Peyer's patch (tissue), 4 donors: Measurements from ENCODE around the gene GALNT2.

Source experiments
- CTCF ChIP-seq, 6 experiments: fragments of 450-650 bp in 4 of 6; fragments of 200-600 bp in 2 of 6; sonication (generic) in 1 of 6; IDR thresholded peaks; one replicate each; pipeline ENCODE4 v1.5.1; 2017 to 2019; ENCODE audit warnings: antibody characterized with exemption in 6 of 6, mild to moderate bottlenecking in 3 of 6, moderate library complexity in 1 of 6
- POLR2A ChIP-seq, 2 donors: fragments of 450-650 bp; IDR thresholded peaks; one replicate each; pipeline ENCODE4 v1.5.1; 2017; ENCODE audit warnings: antibody characterized with exemption in 2 of 2, mild to moderate bottlenecking in 2 of 2, moderate library complexity in 2 of 2

- TF ChIP-seq CTCF (IDR thresholded peaks at IDR 0.05): no peak
- no peak for TF ChIP-seq POLR2A (IDR thresholded peaks at IDR 0.05)
These were observed 76.5 kb downstream of the GALNT2 start for GRCh38 chr1:230143534-230143933.
